Measurements from ENCODE around the gene MON2.
A peak's percentile ranks its signal among the peaks of the same experiment; 100 is the strongest.
"Not testable (repeated sequence)": the region's sequence is repeated elsewhere in the genome, so short reads cannot be mapped to it uniquely, and the experiment has no call there.

The MON2 gene

GRCh38 chr12:62472472-62472871, 5.8 kb downstream of the MON2 start:
- no peak for DNase-seq

GRCh38 chr12:62481843-62482540, 15.4 kb downstream of the MON2 start:
- no peak for DNase-seq

GRCh38 chr12:62482769-62483168, 16.1 kb downstream of the MON2 start:
- no peak for DNase-seq

- DNase-seq = no peak
These were observed 17.6 kb downstream of the MON2 start for GRCh38 chr12:62484233-62484632.

GRCh38 chr12:62505786-62506185, 39.2 kb downstream of the MON2 start:
- DNase-seq = no peak

- no peak for DNase-seq
These were observed 46.3 kb downstream of the MON2 start for GRCh38 chr12:62512901-62513300.

GRCh38 chr12:62514080-62514479, 47.5 kb downstream of the MON2 start:
- DNase-seq = not testable (repeated sequence)

GRCh38 chr12:62516927-62517326, 50.3 kb downstream of the MON2 start:
- no peak for DNase-seq

GRCh38 chr12:62517887-62518286, 51.3 kb downstream of the MON2 start:
- no peak for DNase-seq

GRCh38 chr12:62519043-62519442, 52.4 kb downstream of the MON2 start:
- DNase-seq = no peak

- no peak for DNase-seq
These were observed 53.7 kb downstream of the MON2 start for GRCh38 chr12:62520361-62520760.

GRCh38 chr12:62522984-62523383, 56.4 kb downstream of the MON2 start:
- peak; percentile 14 for DNase-seq

- DNase-seq = no peak
These were observed 57.0 kb downstream of the MON2 start for GRCh38 chr12:62523619-62524018.

GRCh38 chr12:62525271-62525670, 58.6 kb downstream of the MON2 start:
- DNase-seq = no peak

GRCh38 chr12:62530596-62530995, 64.0 kb downstream of the MON2 start:
- DNase-seq = peak; percentile 1

GRCh38 chr12:62532333-62532732, 65.7 kb downstream of the MON2 start:
- DNase-seq = no peak

GRCh38 chr12:62533087-62533754, 66.6 kb downstream of the MON2 start:
- no peak for DNase-seq

GRCh38 chr12:62533755-62534107, 67.1 kb downstream of the MON2 start:
- no peak for DNase-seq

- DNase-seq = no peak
These were observed 69.9 kb downstream of the MON2 start for GRCh38 chr12:62536546-62536945.

GRCh38 chr12:62537551-62537950, 70.9 kb downstream of the MON2 start:
- peak; percentile 45 for DNase-seq

GRCh38 chr12:62540354-62540753, 73.7 kb downstream of the MON2 start:
- no peak for DNase-seq

GRCh38 chr12:62542814-62543213, 76.2 kb downstream of the MON2 start:
- no peak for DNase-seq

GRCh38 chr12:62543324-62543723, 76.7 kb downstream of the MON2 start:
- DNase-seq = no peak

- no peak for DNase-seq
These were observed 77.1 kb downstream of the MON2 start for GRCh38 chr12:62543741-62544140.
